Subcutaneous adipose tissue (tissue), 4 donors: ENCODE results near the gene PACSIN2. TPM values are rescaled to one million over a fixed set of nuclear protein-coding genes. Genes with fewer than 3 reads are reported as not detected.

Experiments used
- total RNA-seq, 4 donors: library from RNA; depleted of rRNA; stranded (reverse); fragments of >200 nt; gene quantifications; one replicate each; pipeline ENCODE4 v1.1.0, GENCODE V29; 2016
- TF ChIP-seq, protein P1 (sequence below): fragments of 450-650 bp; IDR thresholded peaks from one replicate; pipeline ENCODE4 v1.5.1; 2016; ENCODE audit warnings: low read depth, mild to moderate bottlenecking, control low read depth, antibody characterized with exemption, moderate library complexity

PACSIN2 gene
- total RNA-seq, 4 donors from 2014 or later: 36.5 to 45.8 (median 39.9) TPM

DNA sequence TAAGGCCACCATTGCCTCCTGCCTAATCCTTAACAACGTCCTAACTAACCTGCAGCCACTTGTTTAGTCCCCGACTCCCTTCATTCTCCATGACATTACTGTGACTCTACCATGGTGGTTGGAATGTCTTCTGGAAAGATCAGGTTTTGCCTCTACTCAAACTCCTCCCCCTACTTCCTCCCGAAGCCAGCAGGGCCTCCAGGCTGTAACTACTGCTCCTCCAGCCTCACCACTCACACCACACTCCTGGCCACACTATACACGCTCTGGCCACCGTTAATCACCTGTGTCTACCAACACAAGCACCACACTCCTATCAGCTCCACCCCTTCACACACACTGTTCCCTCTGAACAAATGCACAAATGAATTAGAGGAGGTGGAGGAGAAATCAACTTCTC is 69.2 kb downstream of the PACSIN2 start:
- TF ChIP-seq, protein P1, sequence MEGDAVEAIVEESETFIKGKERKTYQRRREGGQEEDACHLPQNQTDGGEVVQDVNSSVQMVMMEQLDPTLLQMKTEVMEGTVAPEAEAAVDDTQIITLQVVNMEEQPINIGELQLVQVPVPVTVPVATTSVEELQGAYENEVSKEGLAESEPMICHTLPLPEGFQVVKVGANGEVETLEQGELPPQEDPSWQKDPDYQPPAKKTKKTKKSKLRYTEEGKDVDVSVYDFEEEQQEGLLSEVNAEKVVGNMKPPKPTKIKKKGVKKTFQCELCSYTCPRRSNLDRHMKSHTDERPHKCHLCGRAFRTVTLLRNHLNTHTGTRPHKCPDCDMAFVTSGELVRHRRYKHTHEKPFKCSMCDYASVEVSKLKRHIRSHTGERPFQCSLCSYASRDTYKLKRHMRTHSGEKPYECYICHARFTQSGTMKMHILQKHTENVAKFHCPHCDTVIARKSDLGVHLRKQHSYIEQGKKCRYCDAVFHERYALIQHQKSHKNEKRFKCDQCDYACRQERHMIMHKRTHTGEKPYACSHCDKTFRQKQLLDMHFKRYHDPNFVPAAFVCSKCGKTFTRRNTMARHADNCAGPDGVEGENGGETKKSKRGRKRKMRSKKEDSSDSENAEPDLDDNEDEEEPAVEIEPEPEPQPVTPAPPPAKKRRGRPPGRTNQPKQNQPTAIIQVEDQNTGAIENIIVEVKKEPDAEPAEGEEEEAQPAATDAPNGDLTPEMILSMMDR: no peak

DNA sequence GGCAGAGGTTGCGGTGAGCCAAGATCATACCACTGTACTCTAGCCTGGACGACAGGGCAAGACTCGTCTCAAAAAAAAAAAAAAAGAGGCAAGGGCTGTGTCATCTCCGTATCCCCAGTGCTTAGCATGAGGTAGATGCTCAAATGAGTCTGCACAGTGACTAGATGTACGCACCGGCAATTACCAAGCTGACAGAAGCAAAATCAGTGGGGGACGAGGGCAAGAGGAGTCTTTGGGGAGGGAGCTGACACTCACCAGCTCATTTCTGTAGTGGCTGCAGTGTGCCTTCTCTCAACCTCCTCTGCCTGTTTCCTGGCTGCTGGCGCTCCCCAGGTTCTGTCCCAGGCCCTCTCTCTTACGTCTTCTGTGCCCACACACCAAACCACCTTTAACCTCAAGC is 69.9 kb downstream of the PACSIN2 start:
- TF ChIP-seq, protein P1: no peak

DNA sequence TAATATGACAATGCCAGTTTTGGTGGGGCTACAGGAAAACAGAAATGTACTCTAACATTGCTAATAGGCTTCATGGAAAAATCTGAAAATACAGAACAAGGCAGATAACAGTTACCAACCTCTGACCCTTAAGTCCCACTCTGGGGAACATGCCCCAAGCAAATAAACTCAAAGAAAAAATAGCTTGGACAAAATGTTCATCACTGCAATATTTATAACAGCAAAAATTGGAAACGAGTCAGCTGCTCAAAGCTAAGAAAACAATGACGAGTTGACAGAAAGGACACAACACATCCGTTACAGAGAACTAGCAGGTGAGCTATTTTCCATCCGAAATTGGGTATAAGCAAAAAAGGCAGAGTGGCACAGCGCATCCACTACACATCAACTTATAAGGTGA is 70.5 kb downstream of the PACSIN2 start:
- TF ChIP-seq, protein P1: no peak

DNA sequence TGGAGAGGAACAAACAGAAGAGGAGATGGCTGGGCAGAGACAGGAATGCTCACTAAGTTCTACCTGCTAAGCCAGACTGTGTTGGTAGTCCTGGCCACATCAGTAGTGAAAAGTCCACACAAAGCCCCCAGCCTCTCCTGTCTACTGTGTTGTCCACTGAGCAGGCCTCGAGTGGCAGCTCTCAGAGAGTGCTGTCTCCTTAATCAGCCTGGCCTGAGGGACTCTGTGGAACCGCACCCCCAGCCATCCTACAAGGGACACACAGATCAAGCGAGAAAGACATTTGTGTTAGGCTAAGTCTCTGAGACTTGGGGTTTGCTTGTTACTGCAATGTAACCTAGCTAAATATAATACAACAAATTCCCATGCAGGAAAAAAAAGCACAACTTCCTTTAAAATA is 71.0 kb downstream of the PACSIN2 start:
- TF ChIP-seq, protein P1: no peak

DNA sequence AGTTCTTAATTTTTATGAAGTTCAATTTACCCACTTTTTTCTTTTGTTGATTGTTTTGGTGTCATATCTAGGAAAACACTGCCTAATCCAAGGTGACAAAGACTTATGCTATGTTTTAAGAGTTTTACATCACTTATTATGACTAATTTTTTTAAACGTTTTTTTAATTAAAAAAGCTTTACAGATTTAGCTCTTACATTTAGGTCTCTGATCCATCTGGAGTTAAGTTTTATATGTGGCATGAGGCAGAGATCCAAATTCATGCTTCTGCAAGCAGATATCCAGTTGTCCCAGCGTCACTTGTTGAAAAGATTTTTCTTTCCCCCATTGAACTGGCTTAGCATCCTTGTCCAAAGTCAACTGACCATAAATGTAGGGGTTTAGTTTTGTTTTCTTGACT is 72.6 kb downstream of the PACSIN2 start:
- TF ChIP-seq, protein P1: no peak

DNA sequence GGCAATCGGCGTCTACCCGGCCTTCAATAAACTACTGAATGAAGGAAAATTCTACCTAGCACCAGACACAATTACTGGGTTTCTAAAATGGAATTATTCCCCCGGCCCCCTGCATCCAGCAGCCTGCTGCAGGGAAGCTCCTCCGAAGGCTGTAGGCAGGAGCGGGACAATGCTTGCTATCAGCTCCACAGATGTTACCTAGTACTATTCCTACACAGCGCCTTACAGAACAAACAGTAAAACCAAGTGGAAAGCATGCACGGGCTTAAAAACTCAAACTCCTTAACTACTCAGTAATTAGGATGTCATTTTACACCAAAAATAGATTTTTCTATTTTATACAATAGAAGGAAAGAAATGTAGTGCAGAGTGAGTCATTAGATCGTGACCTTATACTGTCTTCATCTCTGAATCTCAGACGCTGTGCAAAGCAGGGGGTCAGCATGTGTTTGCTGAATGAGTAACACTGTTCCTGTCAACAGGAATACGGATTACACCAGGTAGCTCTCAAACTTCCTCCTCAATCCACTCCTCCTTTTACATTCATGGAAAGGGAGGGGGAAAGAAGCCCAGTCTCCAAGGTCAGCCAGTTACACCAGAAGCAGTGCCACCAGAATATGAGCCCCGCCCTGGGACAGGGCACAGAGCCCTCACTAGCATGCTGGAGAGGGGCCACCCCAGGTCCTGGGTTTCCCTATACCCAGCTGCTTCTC is 74.9 kb downstream of the PACSIN2 start:
- TF ChIP-seq, protein P1: no peak

DNA sequence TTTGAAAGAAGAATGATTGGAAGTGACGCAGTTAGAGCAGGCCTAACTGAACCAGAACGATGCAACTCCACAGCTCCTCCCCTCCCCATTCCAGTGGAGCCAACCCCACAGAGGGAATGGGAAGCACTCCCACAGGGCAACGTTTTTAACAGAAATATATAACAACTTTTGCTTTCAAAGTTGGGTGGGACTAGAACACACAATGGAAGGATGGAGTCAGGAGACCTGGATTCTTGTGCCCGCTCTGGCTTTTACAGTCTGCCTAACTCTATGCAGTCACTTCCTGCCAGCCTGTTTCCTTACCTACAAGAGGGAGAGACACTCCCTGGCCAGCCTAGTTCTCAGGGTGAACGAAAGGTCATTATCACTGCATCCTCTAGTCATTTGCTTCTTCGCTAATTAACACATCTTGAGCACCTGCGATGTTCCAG is 75.5 kb downstream of the PACSIN2 start:
- TF ChIP-seq, protein P1: no peak
